Gastroesophageal sphincter (tissue), 3 donors: ENCODE results near the gene RASSF5.

ENCODE experiments used
- POLR2A ChIP-seq, 2 donors: fragments of 450-650 bp; IDR thresholded peaks; one replicate each; pipeline ENCODE4 v1.6.1; 2017; ENCODE audit warnings: antibody characterized with exemption in 2 of 2, mild to moderate bottlenecking in 2 of 2, moderate library complexity in 1 of 2
- POLR2AphosphoS5 ChIP-seq: sonication (generic); formaldehyde crosslinking; IDR thresholded peaks from one replicate; pipeline ENCODE4 v1.6.1; 2017; ENCODE audit warnings: antibody characterized with exemption
- TF ChIP-seq, protein P1 (sequence below), 4 experiments: fragments of 200-600 bp in 2 of 4; fragments of 450-650 bp in 2 of 4; sonication (generic) in 1 of 4; IDR thresholded peaks; one replicate each; pipeline ENCODE4 v1.5.1; 2017 to 2019; ENCODE audit warnings: antibody characterized with exemption in 4 of 4, mild to moderate bottlenecking in 2 of 4, moderate library complexity in 2 of 4

DNA sequence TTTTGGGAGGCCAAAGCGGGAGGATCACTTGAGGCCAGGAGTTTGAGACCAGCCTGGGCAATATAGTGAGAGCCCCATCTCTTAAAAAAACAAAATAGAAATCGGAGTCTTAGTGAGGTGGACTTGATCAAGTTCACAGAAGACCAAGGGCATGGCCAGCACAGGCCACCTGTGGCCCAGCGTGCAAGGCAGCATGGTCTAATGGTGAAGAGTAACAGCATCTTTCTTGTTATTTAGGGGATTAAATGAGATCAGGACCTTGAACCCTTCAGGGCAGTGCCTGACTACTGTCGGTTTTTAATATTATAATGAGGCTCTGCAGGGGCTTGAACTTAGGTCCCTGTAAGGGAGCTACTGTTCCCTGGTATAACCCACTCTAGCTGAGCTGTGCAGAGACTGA is 66.4 kb downstream of the RASSF5 start:
- TF ChIP-seq, protein P1, sequence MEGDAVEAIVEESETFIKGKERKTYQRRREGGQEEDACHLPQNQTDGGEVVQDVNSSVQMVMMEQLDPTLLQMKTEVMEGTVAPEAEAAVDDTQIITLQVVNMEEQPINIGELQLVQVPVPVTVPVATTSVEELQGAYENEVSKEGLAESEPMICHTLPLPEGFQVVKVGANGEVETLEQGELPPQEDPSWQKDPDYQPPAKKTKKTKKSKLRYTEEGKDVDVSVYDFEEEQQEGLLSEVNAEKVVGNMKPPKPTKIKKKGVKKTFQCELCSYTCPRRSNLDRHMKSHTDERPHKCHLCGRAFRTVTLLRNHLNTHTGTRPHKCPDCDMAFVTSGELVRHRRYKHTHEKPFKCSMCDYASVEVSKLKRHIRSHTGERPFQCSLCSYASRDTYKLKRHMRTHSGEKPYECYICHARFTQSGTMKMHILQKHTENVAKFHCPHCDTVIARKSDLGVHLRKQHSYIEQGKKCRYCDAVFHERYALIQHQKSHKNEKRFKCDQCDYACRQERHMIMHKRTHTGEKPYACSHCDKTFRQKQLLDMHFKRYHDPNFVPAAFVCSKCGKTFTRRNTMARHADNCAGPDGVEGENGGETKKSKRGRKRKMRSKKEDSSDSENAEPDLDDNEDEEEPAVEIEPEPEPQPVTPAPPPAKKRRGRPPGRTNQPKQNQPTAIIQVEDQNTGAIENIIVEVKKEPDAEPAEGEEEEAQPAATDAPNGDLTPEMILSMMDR (IDR thresholded peaks at IDR 0.05), result no peak
- no peak for TF ChIP-seq POLR2AphosphoS5
- no peak for TF ChIP-seq POLR2A (IDR thresholded peaks at IDR 0.05)
